OCI-LY7 (cell line): Measurements from ENCODE around the gene YEATS4. TPM values are rescaled to one million over a fixed set of nuclear protein-coding genes. Genes with fewer than 3 reads are reported as not detected.

Experiments
- BruUV-seq: library from RNA; stranded (reverse); fragments of 400-500 nt; replicated peaks from 2 replicates; lab custom pipeline; 2021; lab: Mats Ljungman, UMichigan
- CTCF ChIA-PET: fragments of 300-600 bp; sonication (Branson Sonifier 250); formaldehyde crosslinking; loops from one replicate; lab custom pipeline; 2022; ENCODE audit warnings: antibody characterized with exemption; ENCODE audit not compliant: unreplicated experiment; lab: Charles Lee
- POLR2A ChIA-PET: fragments of 300-600 bp; sonication (Branson Sonifier 250); formaldehyde crosslinking; loops from one replicate; lab custom pipeline; 2022; ENCODE audit warnings: antibody characterized with exemption; lab: Charles Lee
- DNase-seq: peaks from one replicate; pipeline ENCODE4 v3.0.0-alpha.2; 2015; ENCODE audit warnings: low spot score
- H2AFZ ChIP-seq: fragments of 200-600 bp; sonication (generic), shearing (Covaris generic); 2 replicates; pipeline ENCODE4 v1.6.1; 2014; ENCODE audit warnings: mild to moderate bottlenecking, antibody characterized with exemption, low read length, moderate library complexity
- H3K27ac ChIP-seq: fragments of 200-600 bp; sonication (generic); 2 replicates; pipeline ENCODE4 v1.5.1; 2014; ENCODE audit warnings: mixed run types, low read depth, mild to moderate bottlenecking, moderate library complexity, low read length, inconsistent platforms; ENCODE audit not compliant: poor library complexity, severe bottlenecking
- H3K36me3 ChIP-seq: fragments of 200-600 bp; sonication (generic); 2 replicates; pipeline ENCODE4 v1.6.1; 2014; ENCODE audit warnings: mild to moderate bottlenecking, antibody characterized with exemption, low read length, moderate library complexity, mixed read lengths; ENCODE audit not compliant: insufficient read depth
- H3K4me1 ChIP-seq: fragments of 200-600 bp; sonication (generic); 2 replicates; pipeline ENCODE4 v1.5.1; 2014; ENCODE audit warnings: mild to moderate bottlenecking, low read length; ENCODE audit not compliant: insufficient read depth, poor library complexity, severe bottlenecking
- H3K4me2 ChIP-seq: fragments of 200-600 bp; sonication (generic); 2 replicates; pipeline ENCODE4 v1.6.1; 2014; ENCODE audit warnings: mild to moderate bottlenecking, low read length
- H3K4me3 ChIP-seq: fragments of 200-600 bp; sonication (generic); 2 replicates; pipeline ENCODE4 v1.5.1; 2014; ENCODE audit warnings: mild to moderate bottlenecking, low read depth, low read length; ENCODE audit not compliant: poor library complexity, severe bottlenecking
- H3K79me2 ChIP-seq: fragments of 200-600 bp; sonication (generic); 2 replicates; pipeline ENCODE4 v1.6.1; 2016; ENCODE audit warnings: low read depth, mild to moderate bottlenecking, low read length, moderate library complexity, mixed read lengths; ENCODE audit not compliant: insufficient read depth
- H3K9me2 ChIP-seq: fragments of 200-600 bp; sonication (generic); 2 replicates; pipeline ENCODE4 v1.6.1; 2016; ENCODE audit warnings: mild to moderate bottlenecking, low read length, mixed read lengths; ENCODE audit not compliant: insufficient read depth
- H3K9me3 ChIP-seq: fragments of 200-600 bp; sonication (generic); 2 replicates; pipeline ENCODE4 v1.6.1; 2014; ENCODE audit warnings: mild to moderate bottlenecking, mixed run types, low read length, mixed read lengths
- H4K20me1 ChIP-seq: fragments of 200-600 bp; sonication (generic); 2 replicates; pipeline ENCODE4 v1.6.1; 2014; ENCODE audit warnings: mild to moderate bottlenecking, antibody characterized with exemption, low read length, moderate library complexity, mixed read lengths; ENCODE audit not compliant: insufficient read depth
- CTCF ChIP-seq: fragments of 200-600 bp; sonication (generic); conservative IDR thresholded peaks from 2 replicates; pipeline ENCODE4 v1.5.1; 2014; ENCODE audit warnings: mild to moderate bottlenecking, antibody characterized with exemption, low read length, moderate library complexity, mixed read lengths
- EZH2phosphoT487 ChIP-seq: fragments of 200-600 bp; sonication (generic); IDR thresholded peaks from 2 replicates; pipeline ENCODE4 v1.6.1; 2018; ENCODE audit warnings: low read depth, borderline replicate concordance, mild to moderate bottlenecking, mixed run types, antibody characterized with exemption, low read length, moderate library complexity, mixed read lengths
- intact Hi-C: fragments of 100-400 bp; cut with micrococcal nuclease; formaldehyde crosslinking; loops from one replicate; pipeline ENCODE4 v1.10.0; 2022; ENCODE audit not compliant: unreplicated experiment
- total RNA-seq, 2 experiments: library from RNA; depleted of rRNA in 1 of 2; stranded (reverse); fragments of >200 nt in 1 of 2; shearing (Covaris generic) in 1 of 2; gene quantifications; 2 replicates each; pipeline ENCODE4 v1.2.3, GENCODE V29; 2014 to 2022

YEATS4 gene
- total RNA-seq, 2 experiments from 2014 or later: 80.4 to 122 TPM

GRCh38 chr12:69330475-69331473 is 28.8 kb upstream of the YEATS4 start:
- peak; percentile 77 for DNase-seq

GRCh38 chr12:69331519-69331908 is 28.0 kb upstream of the YEATS4 start:
- H3K4me1 ChIP-seq: peaks cover 32% of the 10 kb centered on the region
- POLR2A ChIA-PET: interaction anchor here (0.6 to 3.0 kb wide), 8 partner anchors 9 to 139 kb away, joined by 3 to 19 read pairs (median 6); partner anchors contain the start of genes FRS2 and LYZ
- no peaks in the 10 kb centered on the region for H4K20me1 ChIP-seq
- peak overlapping the region; percentile 61 for H3K4me3 ChIP-seq
- intact Hi-C loops: no loop called here
- DNase-seq: no peak
- H3K27ac ChIP-seq: peak overlapping the region; percentile 69
- no peaks in the 10 kb centered on the region for H3K79me2 ChIP-seq
- no TSS peak for BruUV-seq
- no peaks in the 10 kb centered on the region for H3K36me3 ChIP-seq
- peak overlapping the region; percentile 98 for H2AFZ ChIP-seq
- TF ChIP-seq EZH2phosphoT487: no peak
- no peak for TF ChIP-seq CTCF
- no peaks in the 10 kb centered on the region for H3K9me3 ChIP-seq
- CTCF ChIA-PET: no interaction called here
- peak overlapping the region; percentile 79 for H3K4me2 ChIP-seq
- no peaks in the 10 kb centered on the region for H3K9me2 ChIP-seq

More at GRCh38 chr12:69330475-69331473, 28.8 kb upstream of the YEATS4 start:
- CTCF ChIA-PET: no interaction called here
- Histone ChIP-seq H3K36me3 (no peaks in the 10 kb centered on the region), H3K4me3 (peak overlapping the region; percentile 61), H3K27ac (peak overlapping the region; percentile 69), H3K4me2 (peak overlapping the region; percentile 79), H3K4me1 (peaks cover 32% of the 10 kb centered on the region), H2AFZ (peak overlapping the region; percentile 98), H3K79me2 (no peaks in the 10 kb centered on the region), H3K9me2 (no peaks in the 10 kb centered on the region), H3K9me3 (no peaks in the 10 kb centered on the region), H4K20me1 (no peaks in the 10 kb centered on the region)
- intact Hi-C loops: no loop called here
- TF ChIP-seq EZH2phosphoT487 (no peak), CTCF (no peak)
- TSS peak; percentile 93 for BruUV-seq
- POLR2A ChIA-PET: interaction anchor here (0.6 to 3.0 kb wide), 11 partner anchors 9 to 463 kb away, joined by 3 to 19 read pairs (median 4); partner anchors contain the start of genes FRS2 and LYZ
